ENCODE results near the gene EMD.

The EMD gene

GRCh38 chrX:154401918-154402621, 23.0 kb downstream of the EMD start:
- no peak for DNase-seq (ENCODE audit: low read depth)
- no peak overlapping the region for H3K4me3 ChIP-seq (replicated peaks; ENCODE audit: low read depth, low read length)
- no peak for TF ChIP-seq CTCF (IDR thresholded peaks at IDR 0.05; ENCODE audit: low read length, missing control alignments)

- no peak for DNase-seq (ENCODE audit: low read depth)
- no peak for TF ChIP-seq CTCF (IDR thresholded peaks at IDR 0.05; ENCODE audit: low read length, missing control alignments)
- H3K4me3 ChIP-seq (replicated peaks; ENCODE audit: low read depth, low read length) = no peak overlapping the region
Observed at GRCh38 chrX:154402622-154403127, 23.6 kb downstream of the EMD start.

- H3K4me3 ChIP-seq (replicated peaks; ENCODE audit: low read depth, low read length) = no peak overlapping the region
- TF ChIP-seq CTCF (IDR thresholded peaks at IDR 0.05; ENCODE audit: low read length, missing control alignments) = no peak
- no peak for DNase-seq (ENCODE audit: low read depth)
Observed at GRCh38 chrX:154403192-154403591, 24.1 kb downstream of the EMD start.

- no peak overlapping the region for H3K4me3 ChIP-seq (replicated peaks; ENCODE audit: low read depth, low read length)
- no peak for DNase-seq (ENCODE audit: low read depth)
Observed at GRCh38 chrX:154403858-154404257, 24.8 kb downstream of the EMD start.

GRCh38 chrX:154404625-154405192, 25.6 kb downstream of the EMD start:
- H3K4me3 ChIP-seq (replicated peaks; ENCODE audit: low read depth, low read length) = no peak overlapping the region
- no peak for DNase-seq (ENCODE audit: low read depth)
- TF ChIP-seq CTCF (IDR thresholded peaks at IDR 0.05; ENCODE audit: low read length, missing control alignments) = no peak

More at GRCh38 chrX:154403858-154404257, 24.8 kb downstream of the EMD start:
- no peak for TF ChIP-seq CTCF (IDR thresholded peaks at IDR 0.05; ENCODE audit: low read length, missing control alignments)

- TF ChIP-seq CTCF (IDR thresholded peaks at IDR 0.05; ENCODE audit: low read length, missing control alignments) = no peak
- no peak for DNase-seq (ENCODE audit: low read depth)
- H3K4me3 ChIP-seq (replicated peaks; ENCODE audit: low read depth, low read length) = peak overlapping the region; percentile 58
Observed at GRCh38 chrX:154408659-154409221, 29.6 kb downstream of the EMD start.

Data from fibroblast of pulmonary artery (primary cell).